Fibroblast of mammary gland (primary cell): ENCODE results near the gene SLC35A5.
A peak's percentile ranks its signal among the peaks of the same experiment; 100 is the strongest.
"Not testable (repeated sequence)": the region's sequence is repeated elsewhere in the genome, so short reads cannot be mapped to it uniquely, and the experiment has no call there.

Experiments used
- DNase-seq: peaks from one replicate; pipeline ENCODE4 v3.0.0-alpha.2; 2010; ENCODE audit warnings: low read depth
- H3K4me3 ChIP-seq: 2 replicates; pipeline ENCODE4 v1.5.1; 2011; ENCODE audit warnings: low read depth, mild to moderate bottlenecking, low read length, moderate library complexity; ENCODE audit not compliant: control insufficient read depth
- CTCF ChIP-seq: conservative IDR thresholded peaks from 2 replicates; pipeline ENCODE4 v1.5.1; 2011; ENCODE audit warnings: low read depth, low read length, inconsistent platforms; ENCODE audit not compliant: control insufficient read depth, insufficient read depth

SLC35A5 gene

GRCh38 chr3:112561734-112562529, at the start of gene SLC35A5, which contains the start of gene ATG3:
Gene SLC35A5, plus strand, starts transcription at chr3:112562045. Its CDS starts 1,359 bp downstream, at chr3:112563404.
Gene ATG3, minus strand, starts transcription at chr3:112561962. Its CDS starts 434 bp downstream, at chr3:112561528.
- TF ChIP-seq CTCF, result no peak
- peak within 1 kb of the TSS; percentile 81 for H3K4me3 ChIP-seq
- peak; percentile 97 for DNase-seq

- DNase-seq, result peak; percentile 2
- TF ChIP-seq CTCF, result no peak
- no peak overlapping the region for H3K4me3 ChIP-seq
Measured at GRCh38 chr3:112512320-112512719, 49.5 kb upstream of the SLC35A5 start.

- peak; percentile 4 for DNase-seq
- no peak overlapping the region for H3K4me3 ChIP-seq
- TF ChIP-seq CTCF, result no peak
Measured at GRCh38 chr3:112514527-112515128, 47.2 kb upstream of the SLC35A5 start.

GRCh38 chr3:112518970-112519369, 42.9 kb upstream of the SLC35A5 start:
- DNase-seq, H3K4me3 ChIP-seq: not testable (repeated sequence)

- peak; percentile 76 for DNase-seq
- peak; percentile 77 for TF ChIP-seq CTCF
- H3K4me3 ChIP-seq, result no peak overlapping the region
Measured at GRCh38 chr3:112519424-112520001, 42.3 kb upstream of the SLC35A5 start.

- H3K4me3 ChIP-seq, DNase-seq: not testable (repeated sequence)
Measured at GRCh38 chr3:112524127-112524526, 37.7 kb upstream of the SLC35A5 start.

- no peak for DNase-seq
- TF ChIP-seq CTCF, result no peak
- no peak overlapping the region for H3K4me3 ChIP-seq
Measured at GRCh38 chr3:112530573-112530972, 31.3 kb upstream of the SLC35A5 start.
